HEK293T (cell line): ENCODE results near the gene MVB12B.

ENCODE experiments used
- CTCF ChIA-PET: fragments of 350-600 bp; formaldehyde crosslinking; extraction: SDS; loops from one replicate; lab custom pipeline; 2021; ENCODE audit warnings: antibody characterized with exemption, inconsistent platforms; lab: Yijun Ruan, JAX
- POLR2A ChIA-PET: fragments of 350-600 bp; formaldehyde crosslinking; extraction: SDS; loops from one replicate; lab custom pipeline; 2020; ENCODE audit warnings: antibody characterized with exemption, inconsistent platforms; lab: Yijun Ruan, JAX
- DNase-seq: peaks from one replicate; pipeline ENCODE4 v3.0.0; 2012; ENCODE audit warnings: mixed read lengths; ENCODE audit errors: extremely low spot score
- ARNT ChIP-seq: fragments of 450-650 bp; IDR thresholded peaks from 2 replicates; pipeline ENCODE4 v1.6.1; 2017; ENCODE audit warnings: mild to moderate bottlenecking
- BHLHE40 ChIP-seq: fragments of 450-650 bp; IDR thresholded peaks from 2 replicates; pipeline ENCODE4 v1.6.1; 2016; ENCODE audit warnings: mild to moderate bottlenecking, moderate library complexity, borderline replicate concordance
- CTBP1 ChIP-seq: fragments of 450-650 bp; IDR thresholded peaks from 2 replicates; pipeline ENCODE4 v1.6.1; 2016; ENCODE audit warnings: borderline replicate concordance
- ELF4 ChIP-seq: fragments of 450-650 bp; IDR thresholded peaks from 2 replicates; pipeline ENCODE4 v1.6.1; 2017; ENCODE audit warnings: antibody characterized with exemption
- FOXA1 ChIP-seq: fragments of 450-650 bp; IDR thresholded peaks from 2 replicates; pipeline ENCODE4 v1.6.1; 2016; ENCODE audit warnings: mild to moderate bottlenecking
- FOXK2 ChIP-seq: fragments of 450-650 bp; IDR thresholded peaks from 2 replicates; pipeline ENCODE4 v1.6.1; 2016; ENCODE audit warnings: mild to moderate bottlenecking
- FOXM1 ChIP-seq: fragments of 450-650 bp; IDR thresholded peaks from 2 replicates; pipeline ENCODE4 v1.6.1; 2017; ENCODE audit warnings: mild to moderate bottlenecking, borderline replicate concordance
- HDGF ChIP-seq: fragments of 450-650 bp; IDR thresholded peaks from 2 replicates; pipeline ENCODE4 v1.6.1; 2017; ENCODE audit warnings: antibody characterized with exemption, borderline replicate concordance
- L3MBTL2 ChIP-seq: fragments of 450-650 bp; conservative IDR thresholded peaks from 2 replicates; pipeline ENCODE4 v1.6.1; 2016; ENCODE audit warnings: mild to moderate bottlenecking
- LEF1 ChIP-seq: fragments of 450-650 bp; IDR thresholded peaks from 2 replicates; pipeline ENCODE4 v1.6.1; 2017; ENCODE audit warnings: mild to moderate bottlenecking, borderline replicate concordance
- NFRKB ChIP-seq: fragments of 450-650 bp; IDR thresholded peaks from 2 replicates; pipeline ENCODE4 v1.6.1; 2016; ENCODE audit warnings: mild to moderate bottlenecking, moderate library complexity
- PKNOX1 ChIP-seq: fragments of 450-650 bp; IDR thresholded peaks from 2 replicates; pipeline ENCODE4 v1.6.1; 2016
- SP1 ChIP-seq: fragments of 450-650 bp; IDR thresholded peaks from 2 replicates; pipeline ENCODE4 v1.6.1; 2017
- SUZ12 ChIP-seq: fragments of 450-650 bp; IDR thresholded peaks from 2 replicates; pipeline ENCODE4 v1.6.1; 2016; ENCODE audit warnings: mild to moderate bottlenecking
- TARDBP ChIP-seq: fragments of 450-650 bp; IDR thresholded peaks from 2 replicates; pipeline ENCODE4 v1.6.1; 2016
- ZNF384 ChIP-seq: fragments of 450-650 bp; IDR thresholded peaks from 2 replicates; pipeline ENCODE4 v1.6.1; 2016

Gene MVB12B

DNA sequence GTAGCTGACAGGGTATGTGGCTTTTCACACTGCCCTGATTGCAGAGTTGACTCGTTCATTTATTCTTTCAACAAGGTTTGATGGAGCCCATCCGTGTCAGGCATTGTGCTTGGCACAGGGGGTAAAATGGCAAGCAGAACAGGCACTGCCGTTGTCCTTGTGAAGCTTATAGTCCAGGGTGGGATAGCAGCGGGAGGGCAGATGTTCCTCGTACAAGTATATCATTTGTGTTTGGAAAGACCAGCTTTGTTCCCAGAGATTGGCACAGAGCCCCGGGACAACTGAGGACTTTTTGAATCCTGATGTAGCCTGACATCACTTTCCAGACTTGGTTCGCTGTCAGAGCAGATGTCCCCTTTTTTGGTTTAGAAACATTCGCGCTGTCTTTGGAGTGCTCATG is 50.9 kb downstream of the MVB12B start:
- ChIA-PET CTCF (no interaction called here), POLR2A (no interaction called here)

GRCh38 chr9:126378761-126379160 is 52.1 kb downstream of the MVB12B start:
- ChIA-PET POLR2A (no interaction called here), CTCF (interaction anchor here (1.5 kb wide), 1 partner anchor 20 kb away, joined by 5 read pairs; no protein-coding TSS in a partner anchor)
- no peak for TF ChIP-seq NFRKB
- TF ChIP-seq ARNT: no peak
- no peak for TF ChIP-seq SUZ12
- TF ChIP-seq SP1: no peak
- no peak for TF ChIP-seq ELF4
- TF ChIP-seq ZNF384: no peak
- no peak for TF ChIP-seq CTBP1
- no peak for TF ChIP-seq FOXK2
- no peak for TF ChIP-seq PKNOX1
- no peak for TF ChIP-seq FOXM1
- DNase-seq: no peak

More for the DNA sequence above, 50.9 kb downstream of the MVB12B start:
- TF ChIP-seq CTBP1: no peak
- TF ChIP-seq ZNF384: no peak
- TF ChIP-seq PKNOX1: no peak
- TF ChIP-seq TARDBP: no peak
- no peak for TF ChIP-seq FOXK2
- no peak for TF ChIP-seq HDGF
- TF ChIP-seq ARNT: no peak
- TF ChIP-seq ELF4: no peak
- no peak for TF ChIP-seq NFRKB
- DNase-seq: no peak

- POLR2A ChIA-PET: no interaction called here
- no peak for DNase-seq
- CTCF ChIA-PET: interaction anchor here (0.6 to 1.5 kb wide), 2 partner anchors 19 to 789 kb away, joined by 3 to 5 read pairs; no protein-coding TSS in a partner anchor
- TF ChIP-seq L3MBTL2: no peak
- no peak for TF ChIP-seq ZNF384
- no peak for TF ChIP-seq NFRKB
- TF ChIP-seq ELF4: no peak
- no peak for TF ChIP-seq FOXM1
- no peak for TF ChIP-seq PKNOX1
- TF ChIP-seq LEF1: no peak
- TF ChIP-seq ARNT: no peak
- no peak for TF ChIP-seq HDGF
- TF ChIP-seq SUZ12: no peak
- TF ChIP-seq BHLHE40: no peak
- no peak for TF ChIP-seq FOXA1
- TF ChIP-seq CTBP1: no peak
- TF ChIP-seq SP1: no peak
- TF ChIP-seq TARDBP: no peak
- no peak for TF ChIP-seq FOXK2
These were observed 53.2 kb downstream of the MVB12B start for GRCh38 chr9:126379661-126380360.

- ChIA-PET POLR2A (no interaction called here), CTCF (no interaction called here)
- no peak for TF ChIP-seq TARDBP
- no peak for TF ChIP-seq SP1
- DNase-seq: no peak
These were observed 53.8 kb downstream of the MVB12B start for GRCh38 chr9:126380447-126380846.

DNA sequence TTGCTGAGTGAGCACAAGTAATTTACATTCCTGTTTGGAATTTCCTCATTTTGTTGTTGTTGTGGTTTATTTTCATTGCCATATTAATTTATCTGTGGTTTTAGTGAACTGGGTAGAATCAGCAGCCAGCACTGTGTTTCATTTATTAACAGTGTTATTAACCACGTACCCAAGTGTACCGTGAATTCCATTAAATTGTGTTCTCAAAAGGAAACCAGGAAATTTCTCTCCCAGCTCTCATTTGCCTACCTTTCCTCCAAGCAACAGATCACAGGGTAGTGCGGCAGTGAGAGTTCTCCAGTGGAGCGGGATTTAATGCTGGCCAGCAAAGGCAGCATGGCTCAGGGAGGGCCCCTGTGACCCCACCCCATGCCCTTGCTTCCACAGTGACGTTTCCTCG is 54.6 kb downstream of the MVB12B start:
- ChIA-PET CTCF (no interaction called here), POLR2A (interaction anchor here (0.9 kb wide), 1 partner anchor 55 kb away, joined by 3 read pairs; the partner anchor contains the start of gene MVB12B)
- DNase-seq: no peak
- TF ChIP-seq BHLHE40 (no peak), FOXA1 (no peak), ZNF384 (no peak), FOXK2 (no peak), SP1 (no peak), NFRKB (no peak), TARDBP (no peak), L3MBTL2 (no peak)

DNA sequence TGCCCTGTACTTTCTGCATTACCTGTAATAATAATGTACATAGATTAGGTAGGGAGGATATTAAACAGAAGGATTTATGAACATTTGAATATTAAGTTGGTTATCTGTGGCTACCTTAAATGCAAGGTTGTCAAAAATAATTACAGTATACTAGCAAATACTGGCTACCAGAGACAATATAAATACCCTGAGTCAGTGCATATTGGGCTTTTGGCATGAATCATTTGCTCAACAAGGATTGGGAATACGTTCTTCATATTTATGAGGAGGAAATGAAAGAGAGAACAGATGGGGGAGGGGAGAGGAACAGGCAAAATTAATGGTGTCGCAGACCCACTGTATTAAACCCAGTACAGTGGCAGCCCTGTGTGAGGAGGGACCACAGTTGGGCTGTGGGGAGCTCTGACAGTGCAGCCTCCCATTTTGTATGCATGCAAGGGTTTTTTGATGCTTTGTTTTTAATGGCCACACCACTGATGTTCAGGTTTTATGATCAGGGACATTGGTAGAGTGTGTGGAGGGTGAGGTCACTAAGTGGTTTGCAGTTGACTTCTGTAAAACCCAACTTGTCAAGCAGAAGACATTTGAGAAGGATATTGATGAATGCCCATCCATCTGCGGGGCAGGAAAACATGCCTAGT is 56.9 kb downstream of the MVB12B start:
- TF ChIP-seq ZNF384 (no peak), PKNOX1 (0 out of 2 replicates have a peak, but pooled peaks have one; percentile 5), FOXK2 (no peak), LEF1 (no peak)
- no peak for DNase-seq
- ChIA-PET POLR2A (no interaction called here), CTCF (no interaction called here)
